GM18517 (cell line): ENCODE measurements around the gene CACNA2D3.

Source experiments
- ATAC-seq: cut with Tn5 transposase; IDR thresholded peaks from one replicate; pipeline ENCODE4 v1.9.1; 2021; ENCODE audit warnings: mild to moderate bottlenecking, moderate library complexity; ENCODE audit not compliant: unreplicated experiment

CACNA2D3 gene

DNA sequence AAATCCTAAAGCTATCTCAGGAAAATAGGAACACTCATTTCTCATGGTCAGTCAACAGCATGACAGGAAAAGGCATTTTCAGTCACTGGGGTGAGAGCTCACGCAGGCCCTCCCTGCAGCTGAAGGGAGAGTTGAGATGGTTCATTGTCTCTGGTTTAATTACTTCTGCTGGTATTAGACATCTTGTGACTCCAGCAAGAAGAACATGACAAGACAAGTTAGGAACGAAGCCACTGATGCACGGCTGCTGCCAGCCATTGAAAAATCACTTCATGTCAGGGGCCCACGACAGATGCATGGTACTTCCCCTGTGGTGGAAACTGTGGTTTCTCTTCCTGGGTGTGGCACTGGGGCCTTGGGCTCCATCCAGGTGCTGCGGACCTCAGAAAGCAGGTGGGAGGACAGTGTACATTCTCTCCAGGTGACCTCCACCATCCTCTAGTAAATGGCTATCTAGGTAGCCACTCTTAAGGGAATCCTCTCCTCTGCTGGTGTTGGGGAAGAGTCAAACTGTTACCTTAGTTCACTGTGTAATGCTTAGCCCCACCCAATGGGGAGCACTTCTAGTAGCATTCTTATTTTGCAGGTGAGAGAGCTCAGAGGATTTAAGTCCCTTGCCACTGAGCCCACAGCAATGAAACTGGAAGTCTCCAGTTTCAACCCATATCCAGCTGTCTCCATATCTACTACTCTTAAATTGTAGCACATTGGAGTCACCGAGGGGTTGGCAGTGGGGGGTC is 531.3 kb downstream of the CACNA2D3 start:
- ATAC-seq: no peak

DNA sequence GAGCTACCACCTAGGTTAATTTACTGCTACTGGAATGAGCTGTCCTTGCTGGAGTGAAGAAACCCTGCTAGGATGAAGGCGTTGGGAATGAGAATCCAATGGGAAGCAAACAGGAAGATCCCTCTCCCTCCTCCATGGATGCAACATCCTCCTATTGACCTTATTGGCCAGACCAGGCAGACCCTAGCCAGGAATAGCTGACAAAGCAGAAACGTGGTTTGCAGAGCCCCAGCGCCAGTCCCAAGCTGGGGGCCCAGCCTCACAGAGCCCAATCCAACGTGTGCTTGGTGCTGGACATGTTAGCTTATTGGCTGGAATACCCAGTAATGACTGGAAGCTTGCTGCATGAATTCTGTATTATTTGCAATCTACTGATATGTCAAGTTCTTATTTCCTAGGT is 532.4 kb downstream of the CACNA2D3 start:
- no peak for ATAC-seq

GRCh38 chr3:54659347-54659746 is 537.0 kb downstream of the CACNA2D3 start:
- ATAC-seq: no peak

- ATAC-seq: no peak
Measured at GRCh38 chr3:54660714-54661132, 538.4 kb downstream of the CACNA2D3 start.

DNA sequence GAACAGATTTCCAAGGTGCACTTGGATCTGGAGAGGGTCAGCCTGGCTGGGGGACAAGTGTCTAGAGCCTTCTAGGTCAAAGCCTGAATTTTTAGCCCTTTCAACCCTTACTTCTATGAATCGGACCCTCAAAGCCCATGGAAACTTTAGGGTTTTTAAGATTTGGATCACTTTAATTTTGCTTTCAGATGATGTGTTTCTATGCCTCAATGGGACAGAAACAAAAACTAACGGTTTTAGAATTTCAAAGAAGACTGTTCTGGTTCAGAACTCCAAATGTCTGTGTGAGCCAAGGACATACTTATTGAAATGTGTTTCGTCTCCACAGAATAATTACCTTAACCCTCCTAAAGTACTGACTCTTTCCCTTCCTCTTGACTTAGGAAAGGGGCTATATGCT is 538.8 kb downstream of the CACNA2D3 start:
- no peak for ATAC-seq

GRCh38 chr3:54663501-54664011 is 541.2 kb downstream of the CACNA2D3 start:
- no peak for ATAC-seq

- no peak for ATAC-seq
Measured at GRCh38 chr3:54665016-54665600, 542.8 kb downstream of the CACNA2D3 start.

GRCh38 chr3:54668236-54668635 is 545.9 kb downstream of the CACNA2D3 start:
- ATAC-seq: no peak

- no peak for ATAC-seq
Measured at GRCh38 chr3:54670201-54671000, 548.0 kb downstream of the CACNA2D3 start.

GRCh38 chr3:54671511-54671910 is 549.2 kb downstream of the CACNA2D3 start:
- no peak for ATAC-seq

DNA sequence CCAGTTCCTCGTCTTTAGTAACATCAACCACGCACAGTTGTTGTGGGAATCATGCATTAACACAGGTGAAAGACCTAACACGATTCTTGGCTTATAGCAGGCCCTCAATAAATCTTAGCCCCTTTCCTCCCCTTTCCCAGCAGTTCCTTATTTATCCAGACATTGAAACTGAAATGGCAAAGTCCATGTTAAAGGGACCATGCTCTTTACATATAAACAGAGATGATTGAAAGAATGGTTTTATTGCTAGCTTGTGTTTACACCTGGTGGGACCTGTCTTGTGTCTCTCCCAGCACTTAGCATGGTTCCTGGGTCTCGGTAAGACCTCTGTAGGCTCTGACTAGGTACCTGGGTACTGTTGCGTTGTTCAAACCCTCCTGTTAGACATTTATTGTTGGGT is 553.7 kb downstream of the CACNA2D3 start:
- ATAC-seq: no peak

DNA sequence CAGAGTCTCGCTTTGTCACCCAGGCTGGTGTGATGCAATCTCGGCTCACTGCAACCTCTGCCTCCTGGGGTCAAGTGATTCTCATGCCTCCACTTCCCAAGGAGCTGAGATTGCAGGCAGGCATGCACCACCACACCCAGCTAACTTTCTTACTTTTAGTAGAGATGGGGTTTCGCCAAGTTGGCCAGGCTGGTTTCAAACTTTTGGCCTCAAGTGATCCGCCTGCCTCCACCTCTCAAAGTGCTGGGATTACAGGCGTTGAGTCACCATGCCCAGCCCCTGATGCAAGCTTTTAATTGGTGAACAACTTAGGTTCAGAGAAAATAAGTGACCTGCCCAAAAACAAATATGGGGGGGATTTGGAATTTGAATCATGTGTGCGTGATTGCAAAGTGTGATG is 559.4 kb downstream of the CACNA2D3 start:
- no peak for ATAC-seq

- ATAC-seq: no peak
Measured at GRCh38 chr3:54685213-54685612, 562.9 kb downstream of the CACNA2D3 start.

- no peak for ATAC-seq
Measured at GRCh38 chr3:54691289-54691771, 569.0 kb downstream of the CACNA2D3 start.

DNA sequence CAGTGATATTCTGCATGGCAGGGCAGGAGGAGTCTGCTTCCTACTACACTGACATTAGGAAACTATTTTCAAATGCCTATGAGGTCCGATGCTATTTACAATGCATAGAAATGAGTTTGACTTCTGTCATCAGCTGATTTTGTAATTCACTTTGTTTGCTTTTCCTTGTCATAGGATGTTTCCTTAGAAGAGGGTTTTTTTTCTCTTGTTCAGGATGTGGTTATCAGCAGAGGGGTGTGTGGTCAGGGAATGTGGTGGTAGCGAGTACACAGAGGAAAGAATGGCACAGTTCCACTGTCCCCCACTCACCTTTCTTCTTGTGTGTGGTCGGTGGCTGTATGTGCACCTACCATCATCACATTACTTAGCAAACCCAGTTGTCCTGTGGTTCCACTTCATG is 574.0 kb downstream of the CACNA2D3 start:
- ATAC-seq: no peak

- no peak for ATAC-seq
Measured at GRCh38 chr3:54698054-54698453, 575.7 kb downstream of the CACNA2D3 start.

GRCh38 chr3:54703923-54704322 is 581.6 kb downstream of the CACNA2D3 start:
- ATAC-seq: no peak

DNA sequence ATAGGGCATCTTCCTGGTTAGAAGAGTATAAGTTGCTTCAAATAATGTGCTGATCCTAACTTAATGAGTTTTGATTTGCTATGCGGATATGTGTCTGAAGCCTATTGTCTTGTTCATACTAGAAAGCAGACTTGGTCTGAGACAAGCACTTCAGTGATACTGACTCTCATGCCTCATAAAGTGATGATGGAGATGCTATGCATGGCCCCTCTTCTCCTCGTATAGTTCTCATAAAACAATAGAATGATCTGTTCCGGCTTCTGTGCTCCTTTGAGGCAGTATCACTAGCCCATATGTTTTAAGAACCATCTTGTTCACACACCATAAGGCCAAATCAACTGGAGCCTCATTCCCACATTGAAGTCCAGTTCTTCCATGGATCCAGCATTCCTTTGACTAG is 583.4 kb downstream of the CACNA2D3 start:
- ATAC-seq: no peak

- no peak for ATAC-seq
Measured at GRCh38 chr3:54706738-54707137, 584.4 kb downstream of the CACNA2D3 start.

DNA sequence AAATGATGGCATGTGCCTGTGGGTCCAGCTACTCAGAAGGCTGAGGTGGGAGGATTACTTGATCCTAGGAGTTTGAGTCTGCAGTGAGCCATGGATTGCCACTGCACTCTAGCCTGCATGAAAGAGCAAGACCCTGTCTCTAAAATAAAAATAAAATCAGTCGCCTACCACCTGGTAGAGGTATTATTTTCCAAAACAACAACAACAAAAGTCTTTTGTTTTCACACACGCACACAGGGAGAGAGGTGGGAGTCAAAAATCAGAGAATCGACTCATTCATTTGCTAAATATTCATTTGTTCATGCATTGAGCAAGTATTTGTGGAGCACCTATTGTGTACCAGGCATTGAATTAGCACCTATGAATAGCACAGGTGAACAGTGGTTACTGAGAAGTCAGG is 587.4 kb downstream of the CACNA2D3 start:
- no peak for ATAC-seq

- ATAC-seq: no peak
Measured at GRCh38 chr3:54710954-54711353, 588.6 kb downstream of the CACNA2D3 start.

DNA sequence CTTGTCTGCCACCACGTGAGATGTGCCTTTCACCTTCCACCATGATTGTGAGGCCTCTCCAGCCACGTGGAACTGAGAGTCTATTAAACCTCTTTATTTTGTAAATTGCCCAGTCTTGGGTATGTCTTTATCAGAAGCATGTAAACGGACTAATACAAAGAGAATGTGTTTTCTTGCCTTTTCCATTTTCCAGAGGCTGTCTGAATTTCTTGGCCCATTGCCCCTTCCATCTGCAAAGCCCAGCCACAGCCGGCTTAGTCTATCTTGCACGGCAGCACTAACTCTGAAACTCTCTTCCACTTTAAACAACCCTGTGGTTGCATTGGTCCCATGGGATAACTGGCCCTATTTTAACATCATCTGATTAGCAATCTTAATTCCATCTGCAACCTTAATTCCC is 590.2 kb downstream of the CACNA2D3 start:
- ATAC-seq: no peak
